IPS-15b (cell line): ENCODE data around the gene VNN1.
"Not testable (repeated sequence)": the region's sequence is repeated elsewhere in the genome, so short reads cannot be mapped to it uniquely, and the experiment has no call there.

Experiments
- H3K27me3 ChIP-seq: one replicate; pipeline ENCODE4 v1.6.1; 2013; ENCODE audit warnings: low read length; ENCODE audit not compliant: control insufficient read depth, insufficient read depth
- H3K36me3 ChIP-seq: one replicate; pipeline ENCODE4 v1.6.1; 2013; ENCODE audit warnings: low read length; ENCODE audit not compliant: control insufficient read depth, insufficient read depth
- H3K4me1 ChIP-seq: one replicate; pipeline ENCODE4 v1.6.1; 2013; ENCODE audit warnings: mild to moderate bottlenecking, low read length; ENCODE audit not compliant: control insufficient read depth, insufficient read depth
- H3K4me3 ChIP-seq: one replicate; pipeline ENCODE4 v1.5.1; 2013; ENCODE audit warnings: low read depth, low read length
- H3K9ac ChIP-seq: one replicate; pipeline ENCODE4 v1.6.1; 2013; ENCODE audit warnings: low read depth, mild to moderate bottlenecking, low read length
- H3K9me3 ChIP-seq: one replicate; pipeline ENCODE4 v1.6.1; 2013; ENCODE audit warnings: mild to moderate bottlenecking, low read length; ENCODE audit not compliant: control insufficient read depth, insufficient read depth

VNN1 gene

DNA sequence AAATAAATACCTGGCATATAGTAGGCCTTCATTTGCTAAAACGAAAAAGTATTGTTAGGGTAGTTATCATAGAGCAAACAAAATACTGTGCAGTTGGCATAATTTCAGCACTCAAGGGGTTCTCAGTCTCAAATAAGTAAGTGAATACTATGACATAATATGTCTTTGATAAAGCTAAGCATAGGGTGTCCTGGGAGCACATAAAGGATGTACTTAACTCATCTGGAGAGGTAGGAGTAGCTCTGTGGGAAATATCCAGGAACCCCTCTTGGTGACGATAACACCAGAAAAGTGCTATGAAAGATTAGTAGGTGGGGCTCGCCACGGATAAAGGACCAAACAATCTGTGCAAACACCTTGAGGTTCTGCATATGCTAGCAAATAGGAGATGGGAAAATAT lies 23.2 kb downstream of the VNN1 start:
- H3K4me3 ChIP-seq = no peak overlapping the region
- H3K4me1 ChIP-seq = no peaks in the 10 kb centered on the region
- peaks cover 3% of the 10 kb centered on the region for H3K9me3 ChIP-seq
- no peak overlapping the region for H3K9ac ChIP-seq
- H3K36me3 ChIP-seq = no peaks in the 10 kb centered on the region
- H3K27me3 ChIP-seq = no peaks in the 10 kb centered on the region

DNA sequence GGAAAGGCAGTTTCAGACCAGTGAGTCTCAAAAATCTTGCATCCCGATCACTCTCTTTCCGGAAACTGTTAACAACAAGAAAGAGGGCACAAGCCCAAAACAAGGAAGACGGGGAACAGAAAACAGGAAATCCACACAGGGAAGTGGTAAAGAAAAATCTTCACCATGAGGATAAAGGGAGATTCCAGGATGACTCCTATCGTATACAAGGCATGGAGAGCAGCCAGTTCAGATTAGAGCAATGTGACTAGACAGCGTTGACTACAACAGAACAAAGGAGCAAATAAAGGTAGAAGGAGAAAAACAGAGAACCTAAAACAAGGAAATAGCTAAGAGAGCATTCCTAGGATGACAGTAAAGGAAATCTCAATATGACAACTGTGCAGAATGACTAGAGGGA lies 26.5 kb downstream of the VNN1 start:
- no peak overlapping the region for H3K4me3 ChIP-seq
- H3K9me3 ChIP-seq = no peaks in the 10 kb centered on the region
- H3K27me3 ChIP-seq = no peaks in the 10 kb centered on the region
- H3K36me3 ChIP-seq = no peaks in the 10 kb centered on the region
- H3K9ac ChIP-seq = no peak overlapping the region
- H3K4me1 ChIP-seq = peaks cover 3% of the 10 kb centered on the region

- Histone ChIP-seq H3K36me3 (no peaks in the 10 kb centered on the region), H3K9ac (no peak overlapping the region), H3K4me1 (peaks cover 3% of the 10 kb centered on the region), H3K9me3 (no peaks in the 10 kb centered on the region), H3K27me3 (no peaks in the 10 kb centered on the region), H3K4me3 (no peak overlapping the region)
Measured at GRCh38 chr6:132686531-132686930, 27.3 kb downstream of the VNN1 start.

DNA sequence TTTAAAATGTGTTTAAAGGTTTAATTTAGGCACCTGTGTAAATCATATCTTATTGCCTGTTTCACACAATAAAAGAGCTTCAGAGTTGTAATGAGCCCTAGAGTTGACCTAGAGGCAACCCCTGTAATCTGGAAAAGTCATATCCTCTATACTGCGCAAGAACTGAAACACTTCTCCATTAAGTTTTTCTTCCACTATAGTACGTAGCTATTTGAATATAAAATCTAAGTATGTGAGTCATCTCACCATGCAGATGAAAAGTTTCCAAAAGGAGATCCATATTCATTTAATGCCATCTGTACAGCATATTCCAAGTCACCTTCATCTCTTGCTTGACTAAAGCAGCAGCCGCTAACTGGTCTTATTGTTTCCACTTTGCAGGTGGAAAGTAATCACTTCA lies 28.8 kb downstream of the VNN1 start:
- Histone ChIP-seq H3K9me3 (no peaks in the 10 kb centered on the region), H3K4me1 (peaks cover 3% of the 10 kb centered on the region), H3K9ac (no peak overlapping the region), H3K36me3 (no peaks in the 10 kb centered on the region), H3K27me3 (no peaks in the 10 kb centered on the region), H3K4me3 (no peak overlapping the region)

- H3K9me3 ChIP-seq = no peaks in the 10 kb centered on the region
- H3K4me1 ChIP-seq = peaks cover 3% of the 10 kb centered on the region
- H3K36me3 ChIP-seq = no peaks in the 10 kb centered on the region
- no peak overlapping the region for H3K9ac ChIP-seq
- H3K27me3 ChIP-seq = no peaks in the 10 kb centered on the region
- no peak overlapping the region for H3K4me3 ChIP-seq
Measured at GRCh38 chr6:132684272-132684671, 29.6 kb downstream of the VNN1 start.

DNA sequence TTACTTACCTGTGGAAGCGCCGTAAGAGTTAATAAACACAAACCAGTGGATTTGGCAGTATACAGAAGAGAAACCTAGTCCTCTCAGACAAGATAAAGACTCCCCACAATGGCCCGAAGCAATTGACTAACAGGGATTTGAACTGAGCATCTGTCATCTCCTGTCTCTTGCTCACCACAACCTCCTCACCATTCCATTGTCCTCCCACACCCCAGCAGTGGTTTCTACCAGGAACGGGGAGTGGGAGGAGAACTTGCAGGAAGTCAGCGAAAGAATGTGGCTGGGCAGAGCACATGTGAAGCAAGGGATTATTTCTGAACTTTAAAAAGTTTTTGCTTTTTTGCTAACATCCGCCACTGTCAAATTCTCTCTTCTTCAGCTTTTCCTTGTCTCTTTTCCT lies 30.3 kb downstream of the VNN1 start:
- Histone ChIP-seq H3K4me1 (peaks cover 3% of the 10 kb centered on the region), H3K9me3 (no peaks in the 10 kb centered on the region), H3K4me3 (no peak overlapping the region), H3K9ac (no peak overlapping the region), H3K27me3 (no peaks in the 10 kb centered on the region), H3K36me3 (no peaks in the 10 kb centered on the region)

- H3K27me3 ChIP-seq, H3K9ac ChIP-seq, H3K4me1 ChIP-seq, H3K36me3 ChIP-seq, H3K9me3 ChIP-seq, H3K4me3 ChIP-seq: not testable (repeated sequence)
Measured at GRCh38 chr6:132679094-132679493, 34.8 kb downstream of the VNN1 start.

DNA sequence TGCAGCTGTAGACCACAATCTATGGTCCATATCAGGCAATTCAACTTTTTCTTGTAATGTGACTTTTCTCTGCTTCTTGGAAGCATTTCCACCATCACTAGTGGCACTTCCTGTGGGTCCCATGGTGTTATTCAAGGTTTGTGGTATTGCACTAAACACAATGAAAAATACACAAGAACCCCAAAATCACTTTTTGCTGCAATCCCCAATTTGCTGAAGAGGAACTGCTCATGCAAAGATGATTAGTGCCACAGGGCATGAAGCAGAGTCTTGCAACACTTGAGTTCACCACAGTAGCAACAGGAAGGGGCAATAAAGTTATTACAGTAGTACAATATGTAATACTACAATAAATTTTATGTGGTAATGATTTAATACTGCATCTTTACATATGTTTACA lies 38.1 kb downstream of the VNN1 start:
- Histone ChIP-seq H3K9ac (no peak overlapping the region), H3K4me3 (no peak overlapping the region), H3K27me3 (no peaks in the 10 kb centered on the region), H3K36me3 (no peaks in the 10 kb centered on the region), H3K9me3 (no peaks in the 10 kb centered on the region), H3K4me1 (no peaks in the 10 kb centered on the region)

GRCh38 chr6:132675002-132675401 lies 38.9 kb downstream of the VNN1 start:
- Histone ChIP-seq H3K4me3 (no peak overlapping the region), H3K9ac (no peak overlapping the region), H3K27me3 (no peaks in the 10 kb centered on the region), H3K4me1 (no peaks in the 10 kb centered on the region), H3K36me3 (no peaks in the 10 kb centered on the region), H3K9me3 (no peaks in the 10 kb centered on the region)

GRCh38 chr6:132673376-132674094 lies 40.3 kb downstream of the VNN1 start:
- Histone ChIP-seq H3K36me3 (no peaks in the 10 kb centered on the region), H3K4me1 (no peaks in the 10 kb centered on the region), H3K9ac (no peak overlapping the region), H3K27me3 (no peaks in the 10 kb centered on the region), H3K4me3 (no peak overlapping the region), H3K9me3 (no peaks in the 10 kb centered on the region)

DNA sequence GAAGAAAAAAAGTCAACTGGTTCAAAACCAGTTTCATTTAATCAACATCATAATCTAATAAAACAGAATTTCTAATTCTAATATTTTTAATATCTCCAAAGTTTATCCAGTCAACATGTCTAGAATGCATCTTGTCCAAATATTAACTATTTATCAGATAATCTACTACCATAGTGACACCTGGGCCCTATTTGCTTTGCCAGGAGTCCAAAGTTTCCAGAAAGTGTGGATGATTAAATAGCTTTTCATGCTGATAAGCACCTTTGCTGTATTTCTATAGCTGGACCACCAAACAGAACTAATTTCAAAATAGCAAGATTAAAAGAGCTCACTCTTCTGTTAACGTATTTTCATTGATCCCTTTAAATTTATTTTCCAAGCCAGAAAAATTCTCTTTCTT lies 42.6 kb downstream of the VNN1 start:
- no peaks in the 10 kb centered on the region for H3K27me3 ChIP-seq
- no peaks in the 10 kb centered on the region for H3K4me1 ChIP-seq
- no peak overlapping the region for H3K4me3 ChIP-seq
- no peaks in the 10 kb centered on the region for H3K36me3 ChIP-seq
- no peaks in the 10 kb centered on the region for H3K9me3 ChIP-seq
- no peak overlapping the region for H3K9ac ChIP-seq

- H3K4me1 ChIP-seq = no peaks in the 10 kb centered on the region
- H3K9me3 ChIP-seq = peaks cover under 1% of the 10 kb centered on the region
- H3K9ac ChIP-seq = no peak overlapping the region
- H3K27me3 ChIP-seq = no peaks in the 10 kb centered on the region
- no peaks in the 10 kb centered on the region for H3K36me3 ChIP-seq
- H3K4me3 ChIP-seq = no peak overlapping the region
Measured at GRCh38 chr6:132669690-132670291, 44.1 kb downstream of the VNN1 start.
